Keratinocyte (primary cell): ENCODE data around the gene PKP4. TPM values are rescaled to one million over a fixed set of nuclear protein-coding genes. Genes with fewer than 3 reads are reported as not detected.

Experiments
- DNase-seq: peaks from one replicate; pipeline ENCODE4 v3.0.0-alpha.2; 2011; ENCODE audit warnings: low read depth, missing footprints, low spot score
- FAIRE-seq: peaks from 2 replicates; lab custom pipeline; 2011; peaks lifted over from hg19 to GRCh38; lab: Jason Lieb, UNC
- H2AFZ ChIP-seq: 2 replicates; pipeline ENCODE4 v1.6.0; 2012; ENCODE audit warnings: low read length, control low read depth, inconsistent platforms; ENCODE audit not compliant: control insufficient read depth
- H3K27ac ChIP-seq: 2 replicates; pipeline ENCODE4 v1.5.1; 2011; ENCODE audit warnings: low read length; ENCODE audit not compliant: control insufficient read depth, insufficient read depth
- H3K27me3 ChIP-seq: 3 replicates; pipeline ENCODE4 v1.6.0; 2011; ENCODE audit warnings: low read length; ENCODE audit not compliant: control insufficient read depth, insufficient read depth; ENCODE audit errors: extremely low read depth
- H3K36me3 ChIP-seq, 2 experiments: 2 replicates in 1 of 2; 3 replicates in 1 of 2; pipeline ENCODE4 v1.5.1; 2011; ENCODE audit warnings: low read length in 2 of 2, mild to moderate bottlenecking in 1 of 2; ENCODE audit not compliant: control insufficient read depth in 2 of 2, insufficient read depth in 2 of 2; ENCODE audit errors: extremely low read depth in 1 of 2
- H3K4me1 ChIP-seq: 3 replicates; pipeline ENCODE4 v1.5.1; 2011; ENCODE audit warnings: low read length; ENCODE audit not compliant: control insufficient read depth, insufficient read depth; ENCODE audit errors: extremely low read depth
- H3K4me2 ChIP-seq: 3 replicates; pipeline ENCODE4 v1.6.0; 2011; ENCODE audit warnings: low read depth, low read length; ENCODE audit not compliant: control insufficient read depth, insufficient read depth; ENCODE audit errors: extremely low read depth
- H3K4me3 ChIP-seq, 3 experiments: fragments of 200-600 bp in 1 of 3; sonication (generic) in 1 of 3; 2 replicates in 2 of 3; 3 replicates in 1 of 3; pipeline ENCODE4 v1.5.1; 2011 to 2016; ENCODE audit warnings: low read length in 3 of 3, mild to moderate bottlenecking in 3 of 3, control low read depth in 2 of 3, inconsistent platforms in 1 of 3, low read depth in 1 of 3, mixed read lengths in 1 of 3, mixed run types in 1 of 3, moderate library complexity in 1 of 3; ENCODE audit not compliant: control insufficient read depth in 2 of 3, insufficient read depth in 2 of 3; ENCODE audit errors: extremely low read depth in 1 of 3
- H3K79me2 ChIP-seq: 2 replicates; pipeline ENCODE4 v1.6.0; 2012; ENCODE audit warnings: low read length; ENCODE audit not compliant: control insufficient read depth, insufficient read depth
- H3K9ac ChIP-seq: 3 replicates; pipeline ENCODE4 v1.6.0; 2011; ENCODE audit warnings: low read length; ENCODE audit not compliant: control insufficient read depth, insufficient read depth; ENCODE audit errors: extremely low read depth
- H3K9me1 ChIP-seq: 3 replicates; pipeline ENCODE4 v1.6.0; 2011; ENCODE audit warnings: low read length; ENCODE audit not compliant: control insufficient read depth, insufficient read depth; ENCODE audit errors: extremely low read depth
- H3K9me3 ChIP-seq: 2 replicates; pipeline ENCODE4 v1.5.1; 2012; ENCODE audit warnings: low read depth, low read length; ENCODE audit not compliant: control insufficient read depth
- H4K20me1 ChIP-seq: 3 replicates; pipeline ENCODE4 v1.6.0; 2011; ENCODE audit warnings: low read length; ENCODE audit not compliant: control insufficient read depth, insufficient read depth; ENCODE audit errors: extremely low read depth
- EZH2 ChIP-seq: IDR thresholded peaks from one replicate; pipeline ENCODE4 v1.6.1; 2012; ENCODE audit warnings: inconsistent platforms, mild to moderate bottlenecking, low read length, moderate library complexity
- dilution Hi-C: fragments of 300-500 bp; cut with MboI; formaldehyde crosslinking; loops from one replicate; pipeline ENCODE4 v1.7.0; 2020; ENCODE audit warnings: low sequenced_read_pairs; ENCODE audit not compliant: extremely low pct_ligation_motif_present
- polyA plus RNA-seq, 5 experiments: library from polyadenylated mRNA; depleted of rRNA in 3 of 5; stranded (reverse) in 3 of 5; stranded (forward) in 1 of 5; unstranded in 1 of 5; fragments of >200 nt; gene quantifications; 1 replicate in 1 of 5; 2 replicates in 3 of 5; 3 replicates in 1 of 5; pipeline versions ENCODE4 v1.2.1 to v1.2.3, GENCODE V29; 2011 to 2012; ENCODE audit warnings: missing spikeins in 2 of 5, low read depth in 1 of 5, low replicate concordance in 1 of 5
- TF ChIP-seq, protein P1 (sequence below), 3 experiments: IDR thresholded peaks in 1 of 3; conservative IDR thresholded peaks in 1 of 3; optimal IDR thresholded peaks in 1 of 3; 2 replicates in 2 of 3; 3 replicates in 1 of 3; pipeline versions ENCODE3 to v1.5.1; 2011; ENCODE audit warnings: low read length in 3 of 3, mild to moderate bottlenecking in 3 of 3, moderate library complexity in 2 of 3, control low read depth in 1 of 3, inconsistent platforms in 1 of 3; ENCODE audit not compliant: insufficient read depth in 2 of 3; ENCODE audit errors: extremely low read depth in 1 of 3

PKP4 gene
- polyA plus RNA-seq, 1 donor (not counting 4 experiments of a cell fraction or from before 2014, with no cell fraction given), result 43.8 TPM

DNA sequence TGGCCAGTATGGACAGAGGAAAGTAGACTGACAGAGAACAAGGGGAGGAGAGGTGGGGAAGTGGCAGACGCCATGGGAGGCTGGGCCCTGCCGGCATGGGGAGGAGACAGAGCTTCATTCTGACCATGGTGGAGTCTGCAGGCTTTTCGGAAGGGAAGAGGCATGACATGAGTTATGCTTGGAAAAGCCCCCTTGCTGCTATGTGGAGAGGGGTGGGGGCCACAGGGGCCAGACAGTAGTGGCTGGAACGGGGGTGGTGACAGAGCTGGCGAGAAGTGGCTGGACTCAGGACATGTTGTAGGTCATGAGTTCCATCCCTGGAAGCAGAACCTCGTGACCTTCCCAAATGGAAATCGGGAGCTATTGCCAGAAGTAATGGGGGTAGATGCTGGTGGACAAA lies 271.7 kb downstream of the PKP4 start:
- H3K27me3 ChIP-seq, result no peaks in the 10 kb centered on the region
- peaks cover 24% of the 10 kb centered on the region for H3K4me1 ChIP-seq
- no peaks in the 10 kb centered on the region for H3K9me3 ChIP-seq
- H2AFZ ChIP-seq, result no peak overlapping the region
- H3K4me3 ChIP-seq, result no peak overlapping the region
- H3K9ac ChIP-seq, result no peak overlapping the region
- H3K27ac ChIP-seq, result no peak overlapping the region
- no peaks in the 10 kb centered on the region for H3K79me2 ChIP-seq
- H3K36me3 ChIP-seq, result no peaks in the 10 kb centered on the region
- H3K4me2 ChIP-seq, result no peak overlapping the region
- no peaks in the 10 kb centered on the region for H3K9me1 ChIP-seq
- dilution Hi-C loops, result no loop called here
- FAIRE-seq (no peak), DNase-seq (no peak)
- no peaks in the 10 kb centered on the region for H4K20me1 ChIP-seq
- no peak for TF ChIP-seq EZH2
- TF ChIP-seq, protein P1, sequence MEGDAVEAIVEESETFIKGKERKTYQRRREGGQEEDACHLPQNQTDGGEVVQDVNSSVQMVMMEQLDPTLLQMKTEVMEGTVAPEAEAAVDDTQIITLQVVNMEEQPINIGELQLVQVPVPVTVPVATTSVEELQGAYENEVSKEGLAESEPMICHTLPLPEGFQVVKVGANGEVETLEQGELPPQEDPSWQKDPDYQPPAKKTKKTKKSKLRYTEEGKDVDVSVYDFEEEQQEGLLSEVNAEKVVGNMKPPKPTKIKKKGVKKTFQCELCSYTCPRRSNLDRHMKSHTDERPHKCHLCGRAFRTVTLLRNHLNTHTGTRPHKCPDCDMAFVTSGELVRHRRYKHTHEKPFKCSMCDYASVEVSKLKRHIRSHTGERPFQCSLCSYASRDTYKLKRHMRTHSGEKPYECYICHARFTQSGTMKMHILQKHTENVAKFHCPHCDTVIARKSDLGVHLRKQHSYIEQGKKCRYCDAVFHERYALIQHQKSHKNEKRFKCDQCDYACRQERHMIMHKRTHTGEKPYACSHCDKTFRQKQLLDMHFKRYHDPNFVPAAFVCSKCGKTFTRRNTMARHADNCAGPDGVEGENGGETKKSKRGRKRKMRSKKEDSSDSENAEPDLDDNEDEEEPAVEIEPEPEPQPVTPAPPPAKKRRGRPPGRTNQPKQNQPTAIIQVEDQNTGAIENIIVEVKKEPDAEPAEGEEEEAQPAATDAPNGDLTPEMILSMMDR (optimal IDR thresholded peaks at IDR 0.05 in 1 of 3, IDR thresholded peaks at IDR 0.05 in 1 of 3, conservative IDR thresholded peaks at IDR 0.05 in 1 of 3; ENCODE audit: extremely low read depth in 1 of 3, insufficient read depth in 2 of 3, low read length in 3 of 3), result no peak

DNA sequence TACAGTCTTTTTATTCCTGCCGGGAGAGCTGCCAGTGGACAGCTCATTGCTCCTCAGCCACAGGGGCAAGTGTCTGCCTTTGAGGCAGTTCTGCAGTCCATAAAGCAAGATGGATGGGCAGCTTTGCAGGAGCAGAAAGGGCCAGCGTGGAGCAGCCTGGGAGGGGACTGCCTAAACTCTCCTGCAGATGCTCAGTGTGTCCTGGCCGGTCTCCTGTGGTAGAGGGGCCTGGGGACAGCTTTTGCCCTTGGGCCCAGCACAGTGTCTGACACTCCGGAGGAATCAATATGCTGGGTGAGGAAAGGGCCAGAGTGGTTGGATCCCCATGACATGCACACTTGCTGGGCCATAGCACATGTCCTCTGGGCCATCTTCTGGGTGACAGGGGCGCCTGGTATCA lies 272.7 kb downstream of the PKP4 start:
- Histone ChIP-seq H4K20me1 (no peaks in the 10 kb centered on the region), H3K36me3 (no peaks in the 10 kb centered on the region), H3K4me2 (no peak overlapping the region), H3K9me1 (no peaks in the 10 kb centered on the region), H3K4me3 (no peak overlapping the region), H3K27ac (no peak overlapping the region), H3K79me2 (no peaks in the 10 kb centered on the region), H3K9ac (no peak overlapping the region), H3K27me3 (no peaks in the 10 kb centered on the region), H3K9me3 (no peaks in the 10 kb centered on the region), H3K4me1 (peaks cover 17% of the 10 kb centered on the region), H2AFZ (no peak overlapping the region)
- no peak for FAIRE-seq
- TF ChIP-seq, protein P1 (optimal IDR thresholded peaks at IDR 0.05 in 1 of 3, IDR thresholded peaks at IDR 0.05 in 1 of 3, conservative IDR thresholded peaks at IDR 0.05 in 1 of 3; ENCODE audit: extremely low read depth in 1 of 3, insufficient read depth in 2 of 3, low read length in 3 of 3), result no peak
- TF ChIP-seq EZH2, result no peak
- DNase-seq, result no peak
- dilution Hi-C loops, result no loop called here
